Measurements from ENCODE around the gene PLXNA2. TPM values are rescaled to one million over a fixed set of nuclear protein-coding genes. Genes with fewer than 3 reads are reported as not detected.

The PLXNA2 gene
- total RNA-seq, 1 donor from 2014 or later, result 14.1 TPM

DNA sequence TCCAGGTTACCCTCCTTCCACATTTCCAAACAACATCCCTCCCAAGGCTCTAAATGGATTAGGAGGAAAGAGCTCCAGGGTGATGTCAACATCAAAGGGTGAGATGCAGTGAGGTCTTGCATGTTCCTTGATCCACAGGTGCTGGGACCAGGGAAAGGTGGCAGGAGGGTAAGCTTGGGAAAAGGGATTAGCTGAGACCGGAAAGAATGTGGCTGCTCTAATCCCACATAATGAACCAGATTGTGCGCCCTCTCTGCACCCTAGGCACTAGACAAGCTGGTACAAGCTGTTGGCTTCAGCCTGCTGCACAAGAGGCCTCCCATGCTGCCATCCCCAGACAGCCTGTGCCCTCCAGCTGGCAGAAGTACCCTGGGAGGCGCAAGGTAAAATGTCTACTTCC is 34.9 kb downstream of the PLXNA2 start:
- peaks cover 31 to 37% (median 34%) of the 10 kb centered on the region in 3 donors for H3K4me1 ChIP-seq (ENCODE audit: control insufficient read depth in 3 of 3, insufficient read depth in 3 of 3, low read length in 3 of 3)

DNA sequence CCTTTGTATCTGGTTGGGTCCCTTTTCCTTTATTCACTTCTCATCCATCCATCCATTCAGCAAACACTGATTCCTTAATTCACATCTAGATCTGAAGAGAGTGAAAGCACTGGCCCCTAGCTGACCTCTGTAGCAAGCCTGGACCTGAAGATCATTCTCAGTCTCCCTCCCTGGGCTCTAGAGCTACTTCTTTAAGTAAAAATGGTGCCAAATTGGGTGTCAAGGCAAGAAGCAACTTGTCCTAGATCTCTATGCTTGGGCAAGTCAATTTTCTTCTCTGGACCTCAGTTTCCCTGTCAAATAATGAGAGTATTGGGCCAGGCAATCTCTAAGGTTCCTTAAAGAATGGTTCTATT is 36.1 kb downstream of the PLXNA2 start:
- Histone ChIP-seq H3K4me3 (ENCODE audit: low read length in 3 of 3) (no peak overlapping the region), H3K27me3 (ENCODE audit: control insufficient read depth in 3 of 3, insufficient read depth in 3 of 3, low read length in 3 of 3) (no peaks in the 10 kb centered on the region), H3K4me1 (ENCODE audit: control insufficient read depth in 3 of 3, insufficient read depth in 3 of 3, low read length in 3 of 3) (peaks cover 38 to 43% (median 38%) of the 10 kb centered on the region in 3 donors), H3K9ac (ENCODE audit: low read depth in 1 of 3, low read length in 3 of 3) (no peak overlapping the region), H3K36me3 (ENCODE audit: control insufficient read depth in 3 of 3, insufficient read depth in 3 of 3, low read length in 3 of 3) (peaks cover 8 to 25% (median 18%) of the 10 kb centered on the region in 3 donors), H3K27ac (ENCODE audit: low read depth, low read length) (no peak overlapping the region), H3K9me3 (ENCODE audit: control insufficient read depth in 3 of 3, low read length in 3 of 3) (no peaks in the 10 kb centered on the region)

More for the DNA sequence above, 34.9 kb downstream of the PLXNA2 start:
- Histone ChIP-seq H3K9me3 (ENCODE audit: control insufficient read depth in 3 of 3, low read length in 3 of 3) (no peaks in the 10 kb centered on the region), H3K27me3 (ENCODE audit: control insufficient read depth in 3 of 3, insufficient read depth in 3 of 3, low read length in 3 of 3) (no peaks in the 10 kb centered on the region), H3K36me3 (ENCODE audit: control insufficient read depth in 3 of 3, insufficient read depth in 3 of 3, low read length in 3 of 3) (peaks cover 8 to 25% (median 18%) of the 10 kb centered on the region in 3 donors), H3K9ac (ENCODE audit: low read depth in 1 of 3, low read length in 3 of 3) (no peak overlapping the region), H3K27ac (ENCODE audit: low read depth, low read length) (no peak overlapping the region), H3K4me3 (ENCODE audit: low read length in 3 of 3) (no peak overlapping the region)

DNA sequence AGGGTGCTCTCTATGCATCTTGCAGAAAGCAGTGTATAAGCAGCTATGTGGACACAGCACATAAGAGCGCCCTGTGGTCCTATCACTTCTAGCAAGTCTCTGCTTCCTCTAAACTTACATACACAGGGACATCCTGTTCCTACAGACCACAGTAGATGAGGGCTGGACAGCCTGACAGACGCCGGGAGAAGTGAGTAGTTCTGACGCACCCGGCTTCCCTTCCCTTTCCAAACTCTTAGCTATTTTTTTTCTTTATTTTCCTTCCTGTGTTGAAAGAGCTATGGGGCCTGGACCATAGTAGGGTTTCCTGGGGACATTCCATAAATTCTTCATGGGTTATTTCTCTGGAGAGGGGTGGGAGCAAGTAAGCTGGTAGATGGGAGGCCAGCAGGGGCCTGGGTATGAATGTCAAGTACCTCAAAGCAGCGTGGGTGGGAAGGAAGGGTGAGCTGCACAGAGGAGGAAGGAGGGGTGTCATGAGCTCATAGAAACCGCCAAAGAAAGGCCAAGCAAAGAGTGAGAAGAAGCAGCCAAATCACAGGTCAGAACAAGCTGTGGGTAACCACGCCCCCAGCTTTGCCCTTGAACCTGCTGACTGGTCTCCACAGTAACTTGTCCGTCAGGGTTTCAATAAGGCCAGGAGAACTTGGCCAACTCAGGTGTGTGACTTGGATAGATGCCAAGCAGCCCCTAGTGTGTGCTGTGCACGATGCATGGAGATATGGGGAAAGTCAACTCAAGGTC is 36.6 kb downstream of the PLXNA2 start:
- Histone ChIP-seq H3K4me3 (ENCODE audit: low read length in 3 of 3) (no peak overlapping the region), H3K27me3 (ENCODE audit: control insufficient read depth in 3 of 3, insufficient read depth in 3 of 3, low read length in 3 of 3) (no peaks in the 10 kb centered on the region), H3K9ac (ENCODE audit: low read depth in 1 of 3, low read length in 3 of 3) (no peak overlapping the region), H3K9me3 (ENCODE audit: control insufficient read depth in 3 of 3, low read length in 3 of 3) (no peaks in the 10 kb centered on the region), H3K4me1 (ENCODE audit: control insufficient read depth in 3 of 3, insufficient read depth in 3 of 3, low read length in 3 of 3) (peaks cover 40 to 45% (median 43%) of the 10 kb centered on the region in 3 donors), H3K27ac (ENCODE audit: low read depth, low read length) (no peak overlapping the region), H3K36me3 (ENCODE audit: control insufficient read depth in 3 of 3, insufficient read depth in 3 of 3, low read length in 3 of 3) (peaks cover 8 to 25% (median 18%) of the 10 kb centered on the region in 3 donors)

DNA sequence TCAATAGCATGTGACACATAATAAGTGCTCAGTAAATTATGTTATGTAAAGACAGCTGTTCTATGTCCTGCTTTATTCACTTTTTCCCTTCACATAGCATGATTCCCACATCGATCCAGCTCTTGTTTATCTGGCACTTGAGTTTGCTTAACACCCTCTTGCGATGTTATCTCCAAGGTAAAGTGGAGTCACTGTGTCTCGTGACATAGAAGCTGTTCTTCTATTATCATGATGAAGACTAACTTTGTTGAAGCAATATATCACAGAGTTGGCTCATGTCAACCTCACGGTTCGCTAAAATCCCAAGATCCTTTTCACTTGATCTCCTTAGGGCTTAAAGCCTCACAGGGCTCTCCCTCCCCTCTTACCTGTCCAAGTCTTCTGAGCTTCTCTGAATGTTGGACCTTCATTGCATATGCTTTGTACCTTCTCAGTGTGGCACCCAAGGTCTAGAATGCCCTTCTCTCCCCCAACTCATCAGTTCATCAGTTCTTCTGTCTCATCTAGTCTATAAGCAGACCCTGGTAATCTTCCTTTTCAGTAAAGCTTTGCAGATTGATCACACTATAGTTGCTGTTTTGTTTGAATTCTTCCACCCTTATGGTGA is 38.0 kb downstream of the PLXNA2 start:
- Histone ChIP-seq H3K36me3 (ENCODE audit: control insufficient read depth in 3 of 3, insufficient read depth in 3 of 3, low read length in 3 of 3) (peaks cover 8 to 25% (median 16%) of the 10 kb centered on the region in 3 donors), H3K4me1 (ENCODE audit: control insufficient read depth in 3 of 3, insufficient read depth in 3 of 3, low read length in 3 of 3) (peaks cover 48 to 49% (median 48%) of the 10 kb centered on the region in 3 donors), H3K4me3 (ENCODE audit: low read length in 3 of 3) (no peak overlapping the region), H3K27ac (ENCODE audit: low read depth, low read length) (no peak overlapping the region), H3K9me3 (ENCODE audit: control insufficient read depth in 3 of 3, low read length in 3 of 3) (no peaks in the 10 kb centered on the region), H3K27me3 (ENCODE audit: control insufficient read depth in 3 of 3, insufficient read depth in 3 of 3, low read length in 3 of 3) (no peaks in the 10 kb centered on the region), H3K9ac (ENCODE audit: low read depth in 1 of 3, low read length in 3 of 3) (no peak overlapping the region)

DNA sequence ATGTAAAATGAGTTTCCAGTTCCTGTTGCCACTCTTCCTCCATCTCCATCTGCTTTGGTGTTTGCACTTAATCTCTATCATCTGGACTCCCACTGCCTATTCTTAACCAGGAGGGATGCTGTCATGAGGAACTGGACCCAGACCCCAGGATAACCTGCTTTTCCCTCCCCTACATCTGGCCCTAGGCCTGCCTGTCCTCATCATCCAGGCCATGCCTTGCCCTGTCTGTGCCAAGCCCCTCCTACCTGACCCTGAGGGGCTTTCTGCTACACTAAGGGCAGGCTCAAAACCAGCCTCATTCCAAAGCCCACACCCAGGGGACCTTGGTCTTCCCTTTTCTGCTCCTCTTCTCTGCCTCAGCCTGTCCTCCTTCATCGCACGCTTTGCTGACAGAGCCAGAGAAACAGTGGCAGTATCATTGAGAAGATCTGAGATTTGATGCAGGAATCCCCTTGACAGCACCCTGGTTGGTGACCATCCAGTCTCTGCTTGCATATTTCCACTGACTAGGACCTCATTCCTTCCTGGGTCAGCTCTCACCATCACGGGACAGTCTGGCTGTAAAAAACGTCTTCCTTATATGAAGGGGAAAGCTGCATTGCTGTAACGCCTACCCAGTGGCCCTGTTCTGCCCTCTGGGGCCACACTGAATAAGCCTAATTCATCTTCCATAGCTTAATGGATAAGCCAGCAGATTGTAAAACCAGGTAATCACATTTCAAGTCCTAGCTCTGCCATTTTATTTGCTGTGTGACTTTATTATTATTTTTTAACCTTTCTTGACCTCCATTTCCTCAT is 38.8 kb downstream of the PLXNA2 start:
- H3K27ac ChIP-seq (ENCODE audit: low read depth, low read length), result peak overlapping the region; percentile 41

DNA sequence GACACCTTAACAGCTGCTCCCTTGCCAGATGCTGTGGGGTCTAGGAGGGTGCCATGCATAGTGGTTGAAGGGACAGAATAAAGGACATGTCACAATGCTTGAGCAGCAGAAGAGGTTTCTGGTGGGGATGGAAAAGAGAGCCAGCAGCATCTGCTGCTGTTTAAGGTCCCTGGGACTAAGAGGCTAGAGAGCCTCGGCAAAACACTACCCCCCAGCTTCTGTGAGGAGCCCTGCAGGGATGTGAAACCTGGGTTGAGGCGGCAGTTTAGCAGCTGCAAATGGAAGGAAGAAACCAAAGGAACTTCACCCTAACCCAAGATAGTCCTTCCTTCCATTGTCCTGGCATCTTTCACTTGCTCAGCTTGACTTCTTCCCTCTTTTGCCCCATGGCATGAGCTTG is 39.4 kb downstream of the PLXNA2 start:
- Histone ChIP-seq H3K4me1 (ENCODE audit: control insufficient read depth in 3 of 3, insufficient read depth in 3 of 3, low read length in 3 of 3) (peaks cover 52 to 54% (median 53%) of the 10 kb centered on the region in 3 donors), H3K9ac (ENCODE audit: low read depth in 1 of 3, low read length in 3 of 3) (no peak overlapping the region), H3K4me3 (ENCODE audit: low read length in 3 of 3) (no peak overlapping the region), H3K27ac (ENCODE audit: low read depth, low read length) (peak overlapping the region; percentile 41), H3K36me3 (ENCODE audit: control insufficient read depth in 3 of 3, insufficient read depth in 3 of 3, low read length in 3 of 3) (peaks cover 8 to 20% (median 14%) of the 10 kb centered on the region in 3 donors), H3K9me3 (ENCODE audit: control insufficient read depth in 3 of 3, low read length in 3 of 3) (no peaks in the 10 kb centered on the region), H3K27me3 (ENCODE audit: control insufficient read depth in 3 of 3, insufficient read depth in 3 of 3, low read length in 3 of 3) (no peaks in the 10 kb centered on the region)

More for the DNA sequence above, 38.8 kb downstream of the PLXNA2 start:
- Histone ChIP-seq H3K4me1 (ENCODE audit: control insufficient read depth in 3 of 3, insufficient read depth in 3 of 3, low read length in 3 of 3) (peaks cover 52 to 54% (median 53%) of the 10 kb centered on the region in 3 donors), H3K4me3 (ENCODE audit: low read length in 3 of 3) (no peak overlapping the region), H3K9me3 (ENCODE audit: control insufficient read depth in 3 of 3, low read length in 3 of 3) (no peaks in the 10 kb centered on the region), H3K36me3 (ENCODE audit: control insufficient read depth in 3 of 3, insufficient read depth in 3 of 3, low read length in 3 of 3) (peaks cover 8 to 25% (median 16%) of the 10 kb centered on the region in 3 donors), H3K9ac (ENCODE audit: low read depth in 1 of 3, low read length in 3 of 3) (no peak overlapping the region), H3K27me3 (ENCODE audit: control insufficient read depth in 3 of 3, insufficient read depth in 3 of 3, low read length in 3 of 3) (no peaks in the 10 kb centered on the region)

DNA sequence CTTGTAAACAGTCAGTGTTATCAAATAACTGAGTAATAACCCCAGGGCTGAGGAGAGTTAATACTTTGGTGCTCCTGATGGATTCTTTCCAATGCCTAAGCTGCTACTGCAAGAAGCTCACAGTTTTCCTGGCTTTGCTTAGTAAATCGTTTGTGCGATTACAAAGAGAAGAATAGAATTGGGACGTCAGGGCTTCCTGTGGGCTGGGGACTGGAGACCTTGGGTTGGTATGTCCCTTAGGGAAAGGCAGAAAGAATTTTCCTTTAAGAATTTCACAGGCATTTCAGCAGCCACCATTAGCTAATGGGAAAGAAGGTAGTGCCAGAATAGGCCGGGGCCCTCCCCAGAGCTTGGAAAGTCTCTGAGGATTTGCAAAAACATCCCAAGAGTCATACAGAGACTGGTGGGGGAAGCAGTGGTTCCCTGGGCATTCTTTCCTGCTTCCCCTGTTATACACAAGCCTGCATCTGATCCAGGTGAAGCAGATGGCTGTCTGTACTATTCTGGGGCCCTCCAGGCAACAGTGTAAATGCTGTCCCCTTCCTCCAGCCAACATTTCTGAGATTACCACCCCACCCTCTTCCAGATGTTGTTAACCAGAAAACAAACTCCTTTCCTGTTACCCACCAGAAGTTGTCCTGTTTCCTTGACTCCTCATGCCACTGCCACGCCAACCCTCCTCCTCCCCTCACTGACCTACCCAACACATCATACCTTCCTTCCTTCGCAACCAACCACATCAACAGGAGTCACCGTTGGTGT is 40.2 kb downstream of the PLXNA2 start:
- Histone ChIP-seq H3K27me3 (ENCODE audit: control insufficient read depth in 3 of 3, insufficient read depth in 3 of 3, low read length in 3 of 3) (no peaks in the 10 kb centered on the region), H3K4me3 (ENCODE audit: low read length in 3 of 3) (no peak overlapping the region), H3K27ac (ENCODE audit: low read depth, low read length) (peak overlapping the region; percentile 46), H3K9ac (ENCODE audit: low read depth in 1 of 3, low read length in 3 of 3) (peak overlapping the region in 2 of 3 donors; percentile 0 to 17), H3K9me3 (ENCODE audit: control insufficient read depth in 3 of 3, low read length in 3 of 3) (no peaks in the 10 kb centered on the region), H3K4me1 (ENCODE audit: control insufficient read depth in 3 of 3, insufficient read depth in 3 of 3, low read length in 3 of 3) (peaks cover 48 to 53% (median 52%) of the 10 kb centered on the region in 3 donors), H3K36me3 (ENCODE audit: control insufficient read depth in 3 of 3, insufficient read depth in 3 of 3, low read length in 3 of 3) (peaks cover 5 to 22% (median 9%) of the 10 kb centered on the region in 3 donors)

DNA sequence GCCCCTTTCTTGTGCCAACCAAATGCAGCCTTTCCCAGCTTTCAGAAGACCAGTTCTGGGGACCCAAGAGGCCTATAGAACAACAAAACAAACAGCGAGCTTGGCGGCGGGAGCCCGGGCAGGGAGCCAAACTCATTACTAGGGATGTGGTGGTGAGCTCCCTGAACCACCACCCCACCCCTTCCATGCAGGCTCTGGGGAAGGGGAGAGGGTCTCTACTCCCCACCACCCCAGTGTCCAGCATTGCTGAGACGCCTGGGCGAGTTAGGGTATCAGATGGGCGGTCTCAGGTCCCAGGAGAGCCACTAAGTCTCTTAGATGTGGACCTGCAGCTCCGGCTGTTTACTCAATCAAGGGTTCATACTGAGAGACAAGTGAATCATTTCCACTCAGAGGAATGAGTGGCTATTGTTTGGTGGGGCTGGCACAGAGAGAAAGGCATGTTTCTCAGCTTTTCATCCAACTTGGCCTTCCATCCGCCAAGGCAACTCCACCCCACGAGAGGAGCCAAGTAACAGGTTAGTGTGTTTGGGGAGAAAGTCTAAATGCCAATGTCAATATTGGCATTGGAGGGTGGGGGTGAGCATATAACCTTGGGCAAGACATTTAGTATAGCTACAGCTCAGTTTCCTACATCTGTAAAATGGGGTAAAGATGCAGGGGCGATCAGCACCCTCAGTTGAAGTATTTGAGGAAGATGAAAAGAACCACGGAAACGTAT is 40.9 kb downstream of the PLXNA2 start:
- Histone ChIP-seq H3K27me3 (ENCODE audit: control insufficient read depth in 3 of 3, insufficient read depth in 3 of 3, low read length in 3 of 3) (no peaks in the 10 kb centered on the region), H3K27ac (ENCODE audit: low read depth, low read length) (peak overlapping the region; percentile 46), H3K9me3 (ENCODE audit: control insufficient read depth in 3 of 3, low read length in 3 of 3) (no peaks in the 10 kb centered on the region), H3K36me3 (ENCODE audit: control insufficient read depth in 3 of 3, insufficient read depth in 3 of 3, low read length in 3 of 3) (peaks cover 3 to 20% (median 5%) of the 10 kb centered on the region in 3 donors), H3K4me1 (ENCODE audit: control insufficient read depth in 3 of 3, insufficient read depth in 3 of 3, low read length in 3 of 3) (peaks cover 48 to 52% (median 50%) of the 10 kb centered on the region in 3 donors), H3K4me3 (ENCODE audit: low read length in 3 of 3) (no peak overlapping the region), H3K9ac (ENCODE audit: low read depth in 1 of 3, low read length in 3 of 3) (no peak overlapping the region)

All from skeletal muscle tissue (tissue), 4 donors.